ENCODE measurements around the gene PPM1N. TPM values are rescaled to one million over a fixed set of nuclear protein-coding genes. Genes with fewer than 3 reads are reported as not detected.

Gene PPM1N
- total and polyA plus RNA-seq, 5 experiments from 2014 or later, result 7.2 to 15.6 (median 8.7) TPM

DNA sequence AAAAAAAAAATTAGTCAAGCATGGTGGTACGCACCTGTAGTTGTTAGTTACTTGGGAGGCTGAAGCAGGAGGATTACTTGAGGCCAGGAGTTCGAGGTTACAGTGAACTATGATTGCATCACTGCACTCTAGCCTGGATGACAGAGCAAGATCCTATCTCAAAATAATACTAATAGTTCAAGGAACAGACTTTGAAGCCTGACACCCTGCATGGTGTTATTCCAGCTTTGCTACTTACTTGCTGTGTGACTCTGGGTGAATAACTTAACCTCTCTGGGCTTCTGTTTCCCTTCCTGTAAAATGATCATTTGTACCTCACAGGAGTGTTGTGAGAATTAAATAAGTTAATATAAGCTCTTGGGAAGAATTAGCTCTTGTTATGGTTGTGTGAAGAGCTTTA is 34.0 kb upstream of the PPM1N start:
- H3K36me3 Mint-ChIP-seq, result no peaks in the 10 kb centered on the region
- POLR2A ChIA-PET, result no interaction called here
- H3K9me3 Mint-ChIP-seq, result no peaks in the 10 kb centered on the region
- peaks cover 0 to 10% (median 8%) of the 10 kb centered on the region in 5 donors for H3K27me3 Mint-ChIP-seq
- ATAC-seq (no peak), DNase-seq (no peak)
- H3K4me3 Mint-ChIP-seq, result no peak overlapping the region
- H3K4me1 Mint-ChIP-seq, result peaks cover 7 to 23% (median 15%) of the 10 kb centered on the region in 4 donors
- peak overlapping the region in 2 of 10 donors; percentile 43 to 45 for H3K27ac Mint-ChIP-seq

- Mint-ChIP-seq H3K36me3 (no peaks in the 10 kb centered on the region), H3K9me3 (no peaks in the 10 kb centered on the region), H3K27ac (peak overlapping the region in 4 of 10 donors; percentile 2 to 99 (median 53)), H3K27me3 (peaks cover 0 to 10% (median 8%) of the 10 kb centered on the region in 5 donors), H3K4me1 (peaks cover 11 to 29% (median 21%) of the 10 kb centered on the region in 4 donors), H3K4me3 (no peak overlapping the region)
- no peak for DNase-seq
- no peak for ATAC-seq
- POLR2A ChIA-PET, result no interaction called here
These were observed 33.3 kb upstream of the PPM1N start for GRCh38 chr19:45464852-45465441.

DNA sequence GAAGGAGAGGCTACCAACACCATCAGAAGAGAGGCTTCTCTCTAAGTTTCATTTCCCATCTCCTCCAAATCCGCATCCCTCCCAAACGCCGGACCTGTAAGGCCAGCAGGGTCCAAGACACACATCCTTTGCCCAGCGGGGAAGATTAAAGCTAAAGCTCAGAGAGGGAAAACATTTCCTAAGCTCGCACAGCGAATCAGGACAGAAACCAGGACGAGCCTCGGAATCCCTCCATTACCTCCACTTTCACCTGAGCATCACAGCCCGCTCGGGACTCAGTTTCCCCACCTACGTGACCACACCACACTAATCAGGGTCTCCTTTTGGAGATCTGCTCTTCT is 31.2 kb upstream of the PPM1N start:
- Mint-ChIP-seq H3K36me3 (peaks cover 0 to 5% (median 0%) of the 10 kb centered on the region in 3 donors), H3K27me3 (peaks cover 4 to 28% (median 9%) of the 10 kb centered on the region in 5 donors), H3K27ac (peak overlapping the region; percentile 60 to 100 (median 99)), H3K4me1 (peaks cover 18 to 48% (median 31%) of the 10 kb centered on the region in 4 donors), H3K4me3 (peak overlapping the region; percentile 91 to 98 (median 94)), H3K9me3 (no peaks in the 10 kb centered on the region)
- no peak for DNase-seq
- ATAC-seq, result no peak
- POLR2A ChIA-PET, result interaction anchor here (0.7 to 5.6 kb wide), 9 partner anchors 10 to 211 kb away, joined by 3 to 90 read pairs (median 3); no protein-coding TSS in a partner anchor

GRCh38 chr19:45467456-45468158 is 30.6 kb upstream of the PPM1N start, which contains the start of gene FOSB:
FOSB (plus strand) TSS chr19:45467996; CDS start chr19:45468587, 591 bp downstream.
- H3K27ac Mint-ChIP-seq, result peak within 1 kb of the TSS; percentile 85 to 100 (median 99)
- H3K36me3 Mint-ChIP-seq, result peaks cover 0 to 5% (median 0%) of the 10 kb centered on the region in 3 donors
- H3K4me3 Mint-ChIP-seq, result peak within 1 kb of the TSS; percentile 91 to 98 (median 94)
- POLR2A ChIA-PET, result interaction anchor here (0.6 to 5.6 kb wide), 14 partner anchors 10 to 232 kb away, joined by 3 to 90 read pairs (median 5); partner anchors contain the start of gene OPA3
- ATAC-seq, result peak; percentile 13 to 21
- H3K9me3 Mint-ChIP-seq, result no peaks in the 10 kb centered on the region
- peaks cover 21 to 53% (median 33%) of the 10 kb centered on the region in 4 donors for H3K4me1 Mint-ChIP-seq
- peaks cover 4 to 33% (median 13%) of the 10 kb centered on the region in 5 donors for H3K27me3 Mint-ChIP-seq
- peak; percentile 91 to 100 (median 96) for DNase-seq

DNA sequence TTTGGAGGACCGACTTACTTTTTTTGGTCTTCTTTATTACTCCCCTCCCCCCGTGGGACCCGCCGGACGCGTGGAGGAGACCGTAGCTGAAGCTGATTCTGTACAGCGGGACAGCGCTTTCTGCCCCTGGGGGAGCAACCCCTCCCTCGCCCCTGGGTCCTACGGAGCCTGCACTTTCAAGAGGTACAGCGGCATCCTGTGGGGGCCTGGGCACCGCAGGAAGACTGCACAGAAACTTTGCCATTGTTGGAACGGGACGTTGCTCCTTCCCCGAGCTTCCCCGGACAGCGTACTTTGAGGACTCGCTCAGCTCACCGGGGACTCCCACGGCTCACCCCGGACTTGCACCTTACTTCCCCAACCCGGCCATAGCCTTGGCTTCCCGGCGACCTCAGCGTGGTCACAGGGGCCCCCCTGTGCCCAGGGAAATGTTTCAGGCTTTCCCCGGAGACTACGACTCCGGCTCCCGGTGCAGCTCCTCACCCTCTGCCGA is 30.0 kb upstream of the PPM1N start:
- ATAC-seq (peak; percentile 2 to 19), DNase-seq (peak in 6 of 10 donors; percentile 30 to 75 (median 64))
- H3K4me1 Mint-ChIP-seq, result peaks cover 25 to 58% (median 36%) of the 10 kb centered on the region in 4 donors
- H3K36me3 Mint-ChIP-seq, result peaks cover 0 to 5% (median 3%) of the 10 kb centered on the region in 3 donors
- peak overlapping the region; percentile 91 to 98 (median 94) for H3K4me3 Mint-ChIP-seq
- peaks cover 7 to 39% (median 16%) of the 10 kb centered on the region in 5 donors for H3K27me3 Mint-ChIP-seq
- POLR2A ChIA-PET, result interaction anchor here (1.0 to 5.6 kb wide), 11 partner anchors 9 to 116 kb away, joined by 3 to 90 read pairs (median 9); partner anchors contain the start of gene OPA3
- no peaks in the 10 kb centered on the region for H3K9me3 Mint-ChIP-seq
- peak overlapping the region; percentile 85 to 100 (median 99) for H3K27ac Mint-ChIP-seq

DNA sequence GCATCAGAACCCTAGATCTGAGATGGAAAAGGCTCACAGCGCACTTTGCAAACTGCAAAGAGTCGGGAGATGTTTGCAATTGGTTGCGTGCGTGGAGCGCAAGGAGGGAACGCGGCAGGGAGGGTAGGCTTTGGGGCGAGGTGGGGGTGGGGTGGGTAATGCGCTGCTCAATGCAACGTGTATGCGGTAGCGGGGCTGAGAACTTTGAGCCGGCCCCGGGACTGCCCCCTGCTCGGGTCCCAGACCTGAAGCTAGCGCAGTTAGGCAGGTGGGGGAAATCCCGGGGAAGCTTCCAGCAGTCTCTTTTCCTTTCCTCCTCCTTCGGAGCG is 29.5 kb upstream of the PPM1N start:
- H3K9me3 Mint-ChIP-seq, result no peaks in the 10 kb centered on the region
- ATAC-seq (peak; percentile 36 to 55), DNase-seq (no peak)
- H3K27ac Mint-ChIP-seq, result peak overlapping the region; percentile 85 to 100 (median 99)
- POLR2A ChIA-PET, result interaction anchor here (0.5 to 5.6 kb wide), 17 partner anchors 9 to 434 kb away, joined by 3 to 90 read pairs (median 4); partner anchors contain the start of genes RTN2 and SYMPK
- peaks cover 0 to 5% (median 3%) of the 10 kb centered on the region in 3 donors for H3K36me3 Mint-ChIP-seq
- peak overlapping the region; percentile 91 to 98 (median 94) for H3K4me3 Mint-ChIP-seq
- H3K4me1 Mint-ChIP-seq, result peaks cover 25 to 61% (median 39%) of the 10 kb centered on the region in 4 donors
- H3K27me3 Mint-ChIP-seq, result peaks cover 7 to 40% (median 16%) of the 10 kb centered on the region in 5 donors

DNA sequence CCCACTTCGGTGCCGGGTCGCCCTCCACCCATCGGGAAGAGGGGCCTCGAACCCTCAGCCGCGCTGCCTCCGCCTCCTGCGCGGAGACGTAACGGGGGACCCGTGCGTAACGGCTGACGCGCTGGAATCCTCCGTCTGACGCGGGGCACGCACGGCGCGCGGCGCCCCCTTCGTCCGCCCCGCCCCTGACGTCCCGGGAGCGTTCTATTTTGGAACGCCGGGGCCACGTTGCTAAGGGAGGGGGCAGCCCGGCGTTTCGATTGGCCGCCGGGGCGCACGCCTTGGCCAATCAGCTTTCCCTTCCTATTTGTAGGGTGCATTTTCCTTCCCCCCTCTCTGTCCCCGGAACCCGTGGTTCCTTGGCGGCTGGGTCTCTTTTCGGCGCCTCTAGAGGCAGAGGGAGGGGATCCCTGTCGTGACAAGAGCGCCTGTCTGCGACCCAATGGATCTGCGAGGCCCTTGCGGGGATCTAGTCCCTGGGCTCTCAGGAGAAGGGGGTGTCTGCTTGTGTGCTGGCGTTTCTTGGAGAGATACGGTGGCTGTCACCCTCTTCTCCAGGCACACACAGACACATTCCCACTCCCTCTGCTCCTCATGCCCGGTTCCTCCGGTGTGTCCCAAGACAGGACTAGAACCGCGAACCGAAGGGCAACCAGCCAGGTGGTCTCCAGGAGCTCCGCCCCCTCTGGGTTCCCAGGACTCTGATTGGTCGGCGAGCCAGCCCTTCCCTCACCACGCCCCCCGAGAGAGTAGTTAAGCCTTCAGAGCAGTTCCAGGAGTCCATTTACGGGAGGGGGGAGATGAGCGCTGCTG is 28.9 kb upstream of the PPM1N start:
- peaks cover 0 to 8% (median 3%) of the 10 kb centered on the region in 3 donors for H3K36me3 Mint-ChIP-seq
- no peaks in the 10 kb centered on the region for H3K9me3 Mint-ChIP-seq
- peaks cover 25 to 66% (median 41%) of the 10 kb centered on the region in 4 donors for H3K4me1 Mint-ChIP-seq
- ATAC-seq (peak; percentile 51 to 63), DNase-seq (peak; percentile 66 to 98 (median 94))
- H3K27me3 Mint-ChIP-seq, result peaks cover 7 to 38% (median 16%) of the 10 kb centered on the region in 5 donors
- POLR2A ChIA-PET, result interaction anchor here (0.5 to 5.6 kb wide), 19 partner anchors 8 to 434 kb away, joined by 3 to 90 read pairs (median 4); partner anchors contain the start of genes RTN2 and SYMPK
- H3K4me3 Mint-ChIP-seq, result peak overlapping the region; percentile 91 to 98 (median 94)
- peak overlapping the region; percentile 86 to 100 (median 99) for H3K27ac Mint-ChIP-seq

DNA sequence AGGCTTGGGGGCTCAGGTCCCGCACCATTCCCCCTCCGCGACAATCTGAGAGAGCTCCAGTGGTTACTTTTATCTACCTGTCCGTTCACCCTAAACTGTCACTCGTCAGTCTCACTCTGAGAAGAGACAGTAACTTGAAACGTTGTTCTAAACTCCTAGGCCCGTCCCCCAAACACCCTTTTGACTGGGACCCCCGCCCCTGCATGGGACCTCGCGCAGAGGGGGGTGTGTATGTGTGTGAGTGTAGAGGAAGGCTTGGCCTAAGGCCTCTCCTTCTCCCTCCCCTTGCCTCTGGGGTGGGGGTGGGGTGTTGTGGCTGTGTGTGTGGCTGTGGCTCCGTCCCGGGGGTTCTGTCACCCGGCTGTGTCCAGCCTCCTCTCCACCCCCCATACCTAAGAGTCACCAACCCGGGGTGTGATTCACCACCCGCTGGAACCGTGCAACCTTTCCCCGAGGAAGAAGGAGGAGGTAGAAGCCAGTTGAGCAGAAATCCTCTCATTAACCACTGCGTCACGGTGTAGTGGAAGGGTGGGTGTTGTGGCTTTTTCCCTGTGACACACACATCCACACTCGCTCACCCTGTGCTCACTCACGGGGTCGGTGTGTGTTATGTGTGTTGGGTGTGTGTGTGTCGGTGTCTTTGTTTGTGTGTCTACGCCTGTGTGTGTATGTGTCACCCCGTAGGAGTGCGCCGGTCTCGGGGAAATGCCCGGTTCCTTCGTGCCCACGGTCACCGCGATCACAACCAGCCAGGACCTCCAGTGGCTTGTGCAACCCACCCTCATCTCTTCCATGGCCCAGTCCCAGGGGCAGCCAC is 28.1 kb upstream of the PPM1N start:
- H3K27ac Mint-ChIP-seq, result peak overlapping the region; percentile 86 to 100 (median 99)
- no peaks in the 10 kb centered on the region for H3K9me3 Mint-ChIP-seq
- peaks cover 0 to 8% (median 3%) of the 10 kb centered on the region in 3 donors for H3K36me3 Mint-ChIP-seq
- H3K4me3 Mint-ChIP-seq, result peak overlapping the region; percentile 91 to 98 (median 94)
- H3K27me3 Mint-ChIP-seq, result peaks cover 7 to 31% (median 15%) of the 10 kb centered on the region in 5 donors
- H3K4me1 Mint-ChIP-seq, result peaks cover 31 to 75% (median 45%) of the 10 kb centered on the region in 4 donors
- peak in 6 of 10 donors; percentile 18 to 82 (median 57) for DNase-seq
- POLR2A ChIA-PET, result interaction anchor here (0.6 to 5.6 kb wide), 14 partner anchors 8 to 433 kb away, joined by 3 to 90 read pairs (median 4); no protein-coding TSS in a partner anchor
- ATAC-seq, result peak; percentile 2 to 4

- ATAC-seq (no peak), DNase-seq (peak in 2 of 10 donors; percentile 28 to 36)
- no peaks in the 10 kb centered on the region for H3K9me3 Mint-ChIP-seq
- peaks cover 35 to 78% (median 48%) of the 10 kb centered on the region in 4 donors for H3K4me1 Mint-ChIP-seq
- peak overlapping the region; percentile 31 to 98 (median 93) for H3K4me3 Mint-ChIP-seq
- POLR2A ChIA-PET, result interaction anchor here (0.6 to 5.6 kb wide), 2 partner anchors 28 to 228 kb away, joined by 3 to 90 read pairs; no protein-coding TSS in a partner anchor
- H3K36me3 Mint-ChIP-seq, result peaks cover 0 to 8% (median 3%) of the 10 kb centered on the region in 3 donors
- peaks cover 7 to 32% (median 15%) of the 10 kb centered on the region in 5 donors for H3K27me3 Mint-ChIP-seq
- H3K27ac Mint-ChIP-seq, result peak overlapping the region in 7 of 10 donors; percentile 47 to 100 (median 99)
These were observed 27.5 kb upstream of the PPM1N start for GRCh38 chr19:45470762-45471081.

DNA sequence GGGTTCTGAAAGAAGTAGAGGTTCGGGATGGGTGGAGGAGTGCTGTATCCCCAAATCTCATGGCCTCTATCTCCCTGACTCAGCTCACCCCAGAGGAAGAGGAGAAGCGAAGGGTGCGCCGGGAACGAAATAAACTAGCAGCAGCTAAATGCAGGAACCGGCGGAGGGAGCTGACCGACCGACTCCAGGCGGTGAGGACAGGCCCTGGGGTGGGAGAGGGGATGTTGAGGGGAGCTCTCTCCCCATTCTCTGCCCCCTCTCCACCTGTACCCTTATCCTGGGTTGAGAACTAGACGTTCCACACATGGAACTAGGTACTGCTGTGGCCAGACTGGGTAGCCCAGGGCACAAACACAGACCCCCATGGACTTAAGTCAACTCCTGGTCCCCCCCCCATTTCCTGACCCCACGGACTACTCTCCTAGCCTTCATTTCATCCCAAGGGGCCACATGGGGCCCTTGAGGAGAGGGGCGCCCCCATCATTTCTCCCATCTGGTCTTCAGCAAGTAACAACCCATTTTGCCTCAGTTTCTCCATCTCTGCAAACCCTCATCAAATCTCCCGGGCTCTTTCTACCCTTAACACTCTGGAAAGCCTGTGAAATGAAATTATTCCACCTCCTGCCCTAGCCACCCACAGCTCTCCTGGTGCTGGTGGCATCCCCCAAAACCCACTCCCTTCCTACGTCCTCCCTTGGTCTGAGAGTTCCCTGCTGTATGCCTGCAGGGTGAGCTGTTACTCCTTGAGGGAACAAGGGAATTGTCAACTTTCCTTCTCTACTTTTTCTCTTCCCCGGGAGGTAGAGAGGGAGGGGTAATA is 26.9 kb upstream of the PPM1N start:
- peak overlapping the region in 9 of 10 donors; percentile 19 to 100 (median 53) for H3K27ac Mint-ChIP-seq
- DNase-seq (peak in 4 of 10 donors; percentile 31 to 72 (median 46)), ATAC-seq (no peak)
- H3K9me3 Mint-ChIP-seq, result no peaks in the 10 kb centered on the region
- peak overlapping the region; percentile 27 to 94 (median 92) for H3K4me3 Mint-ChIP-seq
- peaks cover 7 to 32% (median 15%) of the 10 kb centered on the region in 5 donors for H3K27me3 Mint-ChIP-seq
- peaks cover 0 to 8% (median 3%) of the 10 kb centered on the region in 3 donors for H3K36me3 Mint-ChIP-seq
- H3K4me1 Mint-ChIP-seq, result peaks cover 34 to 81% (median 49%) of the 10 kb centered on the region in 4 donors
- POLR2A ChIA-PET, result interaction anchor here (5.6 kb wide), 1 partner anchor 29 kb away, joined by 90 read pairs; no protein-coding TSS in a partner anchor

Measured in naive thymus-derived CD8-positive, alpha-beta T cell (primary cell).